Cardiac septum (tissue), 1 donor: ENCODE measurements around the gene LCTL. TPM values are rescaled to one million over a fixed set of nuclear protein-coding genes. Genes with fewer than 3 reads are reported as not detected.
A peak's percentile ranks its signal among the peaks of the same experiment; 100 is the strongest.

ENCODE experiments used
- DNase-seq: peaks from one replicate; pipeline ENCODE4 v3.0.0-alpha.2; 2020; ENCODE audit warnings: low spot score
- intact Hi-C: fragments of 100-400 bp; cut with DNase I; formaldehyde crosslinking; loops from one replicate; pipeline ENCODE4 v1.14.0; 2022
- long read RNA-seq: library from polyadenylated mRNA; unstranded; transcript quantifications from one replicate; pipeline ENCODE4 v2.0.0, GENCODE V29; 2021
- total RNA-seq: library from RNA; stranded (reverse); fragmentation: NEBNext Ultra II Directional; extraction: Animal tissue kit (Norgen Biotek cat#: 25700); gene quantifications from one replicate; pipeline ENCODE4 v1.2.1, GENCODE V29; 2021
- donor health status: DM: no; HTN: no; CAD: no.

The LCTL gene, protein sequence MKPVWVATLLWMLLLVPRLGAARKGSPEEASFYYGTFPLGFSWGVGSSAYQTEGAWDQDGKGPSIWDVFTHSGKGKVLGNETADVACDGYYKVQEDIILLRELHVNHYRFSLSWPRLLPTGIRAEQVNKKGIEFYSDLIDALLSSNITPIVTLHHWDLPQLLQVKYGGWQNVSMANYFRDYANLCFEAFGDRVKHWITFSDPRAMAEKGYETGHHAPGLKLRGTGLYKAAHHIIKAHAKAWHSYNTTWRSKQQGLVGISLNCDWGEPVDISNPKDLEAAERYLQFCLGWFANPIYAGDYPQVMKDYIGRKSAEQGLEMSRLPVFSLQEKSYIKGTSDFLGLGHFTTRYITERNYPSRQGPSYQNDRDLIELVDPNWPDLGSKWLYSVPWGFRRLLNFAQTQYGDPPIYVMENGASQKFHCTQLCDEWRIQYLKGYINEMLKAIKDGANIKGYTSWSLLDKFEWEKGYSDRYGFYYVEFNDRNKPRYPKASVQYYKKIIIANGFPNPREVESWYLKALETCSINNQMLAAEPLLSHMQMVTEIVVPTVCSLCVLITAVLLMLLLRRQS
- not detected for total RNA-seq
- long read RNA-seq = 0 reads

DNA sequence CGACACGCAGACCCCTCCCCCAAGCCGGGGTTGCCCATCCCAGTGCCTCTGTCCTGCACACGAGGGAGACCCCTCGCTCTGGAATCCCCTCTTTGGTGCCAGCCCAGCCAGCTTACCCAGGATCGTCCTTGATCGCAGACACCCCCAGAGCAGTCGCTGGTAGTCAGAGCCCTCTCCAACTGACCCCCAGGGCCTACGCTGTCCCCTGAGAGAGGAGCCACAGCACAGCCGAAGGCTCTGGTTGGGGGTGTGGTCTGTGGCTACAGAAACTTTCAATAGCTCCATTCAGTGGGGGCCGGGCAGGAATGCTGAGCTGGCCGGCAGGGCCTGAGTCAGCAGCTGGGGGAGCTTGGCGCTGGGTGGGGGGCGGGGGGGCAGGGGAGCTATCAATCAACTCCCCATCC is at the start of gene LCTL:
Gene LCTL, minus strand, starts transcription at position 258 of the 404 bp plus-strand sequence. CDS start 633 bp downstream, outside the sequence.
- intact Hi-C loops = no loop called here
- DNase-seq = no peak

DNA sequence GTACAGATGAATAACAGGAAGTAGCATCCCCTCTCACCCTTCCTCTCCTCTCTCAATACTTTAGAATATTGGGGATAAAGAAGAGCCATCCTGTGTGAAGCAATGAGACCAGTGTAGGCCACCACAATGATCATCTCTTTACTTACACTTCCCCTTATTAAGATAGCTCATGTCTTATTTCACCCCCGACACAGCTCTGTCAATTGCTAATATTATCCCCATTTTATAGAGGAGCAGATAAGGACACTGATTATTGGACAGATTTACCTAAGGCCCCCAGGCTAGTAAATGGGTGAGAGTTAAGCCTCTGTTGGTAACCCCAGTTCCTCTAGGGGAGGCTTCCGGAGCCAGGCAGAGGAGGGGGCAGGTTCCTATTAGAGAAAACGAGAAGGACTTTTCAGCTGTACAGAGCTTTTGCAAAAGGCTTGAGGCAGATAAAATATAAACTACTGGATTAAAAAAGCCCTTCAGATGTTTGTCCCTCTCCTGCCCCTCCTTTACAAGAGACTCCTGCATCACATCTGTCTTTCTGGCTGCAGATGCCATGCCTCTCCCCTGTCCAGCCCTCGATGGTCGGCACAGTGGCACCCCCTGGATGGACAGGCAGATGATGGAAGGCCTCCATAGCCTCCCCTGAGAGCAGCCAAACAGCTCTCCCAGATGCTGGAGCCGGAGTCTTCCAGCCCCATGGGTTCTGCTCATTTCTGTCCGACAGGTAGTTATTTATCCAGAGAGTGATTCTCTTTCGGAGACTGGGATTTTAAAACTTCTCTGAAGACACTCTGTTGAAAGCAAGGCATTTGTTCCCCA is 49.4 kb upstream of the LCTL start:
- intact Hi-C loops = loop anchor here (5.0 kb wide), 2 partner anchors 47 to 237 kb away; no protein-coding TSS in a partner anchor
- DNase-seq = no peak

DNA sequence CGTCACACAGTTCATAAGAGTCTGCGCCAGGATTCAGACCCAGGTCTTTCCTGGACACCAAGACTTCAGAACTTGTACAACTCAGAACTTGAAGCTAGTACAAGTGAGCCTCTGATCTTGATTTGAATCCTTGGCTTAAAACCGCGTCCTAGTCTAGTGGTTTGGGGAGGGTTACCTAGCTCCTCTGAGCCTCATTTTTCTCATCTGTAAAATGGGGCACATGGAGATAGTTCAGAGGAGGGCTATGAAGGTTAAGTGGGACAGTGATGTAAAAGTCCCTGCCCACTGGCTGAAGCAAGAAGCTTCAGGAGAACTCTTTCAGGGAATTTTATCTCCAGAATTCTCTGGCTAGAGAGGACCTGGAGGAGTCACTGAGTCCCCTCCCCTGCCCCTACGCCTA is 48.7 kb upstream of the LCTL start:
- intact Hi-C loops = no loop called here
- no peak for DNase-seq

DNA sequence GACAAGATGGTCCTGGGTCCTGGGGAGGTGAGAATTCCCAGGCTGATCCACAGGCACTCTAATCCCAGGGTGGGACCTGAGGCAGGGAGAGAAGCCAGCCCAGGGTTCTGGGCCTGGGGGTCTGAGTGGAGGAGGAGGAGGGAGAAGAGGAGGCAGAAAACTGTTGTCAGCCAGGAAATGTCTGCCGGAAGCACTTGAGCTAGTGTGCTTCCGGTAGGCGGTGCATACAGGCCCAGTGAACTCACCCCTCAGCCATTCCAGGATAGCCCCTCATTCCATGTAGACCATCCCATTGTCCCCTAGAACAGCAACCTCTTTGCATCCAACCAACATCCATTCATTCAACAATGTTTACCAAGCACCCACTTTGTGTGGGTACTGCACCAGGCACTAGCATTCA is 47.9 kb upstream of the LCTL start:
- DNase-seq = no peak
- intact Hi-C loops = no loop called here

DNA sequence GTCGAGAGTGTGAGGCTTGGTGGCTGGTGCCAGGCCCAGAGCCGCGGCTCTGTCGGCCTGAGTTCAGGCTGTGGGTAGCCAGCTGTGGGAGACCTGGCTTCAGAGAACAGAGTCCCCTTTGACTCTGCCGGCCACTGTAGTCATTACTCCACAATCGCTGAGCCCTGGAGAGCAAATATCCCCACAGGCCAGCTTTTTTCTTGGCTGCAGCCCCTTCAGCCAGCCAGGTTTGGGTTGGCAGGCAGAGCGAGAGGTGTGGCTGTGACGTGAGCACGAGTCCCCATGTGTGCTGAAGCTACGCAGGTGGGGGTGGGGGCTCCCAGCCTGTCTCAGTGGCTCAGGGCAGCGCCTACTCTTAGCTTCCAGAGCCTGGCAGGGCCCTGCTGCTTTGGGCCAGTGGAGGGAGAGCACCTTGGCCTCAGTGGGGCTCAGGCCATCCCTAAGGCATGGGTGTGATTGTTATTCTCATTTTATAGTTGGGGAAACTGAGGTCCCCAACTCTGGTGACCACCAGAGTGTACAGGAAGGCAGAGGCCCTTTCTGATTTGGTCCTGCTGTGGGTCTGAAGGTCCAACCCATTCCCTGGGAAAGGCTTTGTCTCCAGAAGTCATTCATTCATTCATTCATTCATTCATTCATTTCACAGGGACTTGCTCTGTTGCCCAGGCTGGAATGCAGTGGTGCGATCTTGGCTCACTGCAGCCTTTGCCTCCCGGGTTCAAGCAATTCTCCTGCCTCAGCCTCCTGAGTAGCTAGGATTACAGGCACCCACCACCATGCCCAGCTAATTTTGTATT is 45.7 kb upstream of the LCTL start:
- no peak for DNase-seq
- intact Hi-C loops = no loop called here

GRCh38 chr15:66609876-66610275 is 44.1 kb upstream of the LCTL start:
- intact Hi-C loops = no loop called here
- no peak for DNase-seq

GRCh38 chr15:66608881-66609280 is 43.1 kb upstream of the LCTL start:
- intact Hi-C loops = no loop called here

DNA sequence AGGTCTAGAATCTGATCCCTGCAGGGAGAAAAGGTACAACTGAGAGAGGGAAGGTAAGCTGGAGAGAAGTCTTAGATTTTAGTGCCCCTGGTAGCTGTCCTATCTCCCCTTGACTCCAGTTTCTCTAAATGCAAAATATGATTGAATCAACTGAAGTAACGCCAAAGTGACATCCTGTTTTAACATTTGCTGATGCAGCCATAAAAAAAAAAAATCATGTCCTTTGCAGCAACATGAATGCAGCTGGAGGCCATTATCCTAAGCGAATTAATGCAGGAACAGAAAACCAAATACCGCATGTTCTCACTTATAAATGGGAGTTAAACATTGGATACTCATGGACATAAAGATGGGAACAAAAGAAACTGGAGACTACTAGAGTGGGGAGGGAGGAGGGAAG is 42.4 kb upstream of the LCTL start:
- intact Hi-C loops = no loop called here
- no peak for DNase-seq

More at GRCh38 chr15:66608881-66609280, 43.1 kb upstream of the LCTL start:
- DNase-seq = no peak

- peak; percentile 87 for DNase-seq
- intact Hi-C loops = loop anchor here (2.0 to 5.0 kb wide), 3 partner anchors 94 to 249 kb away; no protein-coding TSS in a partner anchor
Measured at GRCh38 chr15:66603301-66604179, 37.7 kb upstream of the LCTL start.

GRCh38 chr15:66601521-66601920 is 35.7 kb upstream of the LCTL start:
- intact Hi-C loops = loop anchor here (5.0 kb wide), 2 partner anchors 96 to 171 kb away; no protein-coding TSS in a partner anchor
- no peak for DNase-seq

DNA sequence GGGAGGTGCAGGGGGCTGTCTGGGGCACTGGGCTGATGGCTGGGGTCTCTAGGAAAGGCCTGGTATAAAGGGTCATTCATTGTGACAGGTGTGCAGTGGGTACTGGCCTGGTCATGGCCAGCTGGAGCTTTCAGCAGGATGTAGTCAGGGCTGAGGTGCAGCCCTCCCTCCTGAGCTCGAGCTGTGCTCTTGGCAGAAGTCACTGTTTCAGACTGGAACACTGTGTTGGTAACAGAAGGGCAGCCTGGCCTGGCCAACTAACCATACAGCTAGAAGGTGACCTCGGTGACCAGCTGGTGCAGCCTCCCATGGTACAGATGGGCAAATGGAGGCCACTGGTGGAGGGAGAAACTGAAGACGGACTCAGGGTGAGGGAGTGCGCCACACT is 34.4 kb upstream of the LCTL start:
- intact Hi-C loops = loop anchor here (5.0 kb wide), 2 partner anchors 97 to 172 kb away; no protein-coding TSS in a partner anchor
- no peak for DNase-seq

DNA sequence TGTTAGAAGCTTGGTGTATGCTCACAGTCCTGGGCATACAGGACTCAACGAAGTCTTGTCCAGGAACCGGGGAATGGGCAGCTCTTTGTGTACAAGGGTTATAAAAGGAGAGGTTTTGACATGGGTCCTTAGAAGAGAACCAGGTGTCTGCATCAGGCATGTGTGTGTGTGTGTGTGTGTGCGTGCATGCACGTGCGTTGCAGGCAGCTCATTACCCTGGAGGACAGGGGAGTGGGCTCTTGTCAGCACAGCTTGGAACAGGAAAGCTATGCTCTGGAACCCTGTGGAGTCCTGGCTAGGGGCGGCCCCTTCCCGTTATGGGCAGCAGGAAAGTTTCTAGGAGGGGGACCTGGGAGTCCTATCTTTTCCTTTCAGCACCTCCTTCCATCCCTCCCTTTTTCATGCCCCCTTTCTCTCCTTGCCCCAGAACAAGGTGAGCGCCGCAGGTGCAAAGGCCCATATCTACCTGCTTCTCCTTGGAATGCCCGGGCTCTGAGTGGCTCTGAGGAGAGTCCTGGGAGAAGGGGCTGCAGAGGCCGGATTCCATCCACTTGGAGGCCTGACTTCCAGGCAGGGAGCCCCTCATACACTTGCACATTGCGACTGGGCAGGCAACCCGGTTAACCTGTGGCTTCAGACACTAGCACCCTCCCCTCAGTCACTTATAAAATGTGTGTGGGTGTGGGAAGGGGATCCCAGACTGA is 33.9 kb upstream of the LCTL start:
- DNase-seq = no peak
- intact Hi-C loops = loop anchor here (5.0 kb wide), 2 partner anchors 98 to 173 kb away; no protein-coding TSS in a partner anchor

DNA sequence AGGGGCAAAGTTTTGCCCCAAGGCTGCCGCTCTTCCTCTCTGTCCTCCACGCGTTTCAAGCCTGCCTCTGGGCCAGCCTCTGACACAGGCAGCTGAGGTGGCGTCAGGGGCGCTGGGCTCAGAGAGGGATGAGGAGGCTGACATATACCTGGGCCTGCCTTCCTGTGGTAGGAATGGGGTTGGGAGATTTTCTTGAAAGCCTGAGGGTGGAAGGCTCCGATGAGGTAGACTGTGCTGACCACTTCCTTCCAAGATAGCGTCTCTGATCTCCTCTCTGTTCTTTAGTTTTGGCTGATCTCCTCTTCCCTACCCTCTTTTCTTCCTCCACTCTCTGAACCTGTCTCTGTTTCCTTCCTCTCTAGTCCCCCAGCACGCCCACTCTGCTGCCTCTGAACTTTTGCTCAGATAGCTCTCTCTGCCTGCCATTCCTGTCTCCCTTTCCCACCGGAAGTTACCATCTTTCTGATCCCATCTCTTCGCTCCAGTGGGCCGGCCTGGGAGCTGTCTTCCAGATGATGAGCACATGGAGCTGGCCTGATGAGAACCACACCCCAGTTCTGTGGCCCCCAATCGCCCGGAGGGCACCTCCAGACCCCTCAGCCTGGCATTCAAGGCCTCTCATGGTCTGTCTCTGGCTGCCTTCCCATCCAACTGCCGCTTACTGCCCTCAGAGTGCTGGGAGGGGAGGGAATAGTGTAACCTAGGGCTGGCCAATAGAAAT is 32.5 kb upstream of the LCTL start:
- DNase-seq = no peak
- intact Hi-C loops = no loop called here

DNA sequence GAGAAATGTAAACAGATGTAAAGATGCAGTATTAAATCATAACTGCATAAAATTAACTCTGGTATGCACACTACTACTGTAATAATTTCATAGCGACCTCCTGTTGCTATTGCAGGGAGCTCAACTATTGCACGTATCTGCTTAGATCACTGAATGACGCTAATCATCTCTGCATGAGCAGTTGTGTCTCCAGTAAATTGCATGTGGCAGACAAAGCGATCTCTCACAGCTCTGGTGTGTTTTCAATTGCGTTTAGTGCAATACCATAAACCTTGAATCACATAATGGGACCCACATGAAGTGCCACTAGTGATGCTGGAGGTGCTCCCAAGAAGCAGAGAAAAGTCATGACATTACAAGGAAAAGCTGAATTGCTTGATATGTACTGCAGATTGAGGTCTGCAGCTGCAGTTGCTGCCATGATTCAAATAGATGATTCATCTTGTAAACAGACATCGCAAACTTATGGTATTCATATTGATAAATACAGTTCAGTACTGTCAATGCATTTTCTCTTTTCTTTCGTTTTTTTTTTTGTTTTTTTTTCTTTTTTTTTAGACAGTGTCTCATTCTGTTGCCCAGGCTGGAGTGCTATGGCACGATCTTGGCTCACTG is 30.2 kb upstream of the LCTL start:
- intact Hi-C loops = no loop called here
- no peak for DNase-seq

DNA sequence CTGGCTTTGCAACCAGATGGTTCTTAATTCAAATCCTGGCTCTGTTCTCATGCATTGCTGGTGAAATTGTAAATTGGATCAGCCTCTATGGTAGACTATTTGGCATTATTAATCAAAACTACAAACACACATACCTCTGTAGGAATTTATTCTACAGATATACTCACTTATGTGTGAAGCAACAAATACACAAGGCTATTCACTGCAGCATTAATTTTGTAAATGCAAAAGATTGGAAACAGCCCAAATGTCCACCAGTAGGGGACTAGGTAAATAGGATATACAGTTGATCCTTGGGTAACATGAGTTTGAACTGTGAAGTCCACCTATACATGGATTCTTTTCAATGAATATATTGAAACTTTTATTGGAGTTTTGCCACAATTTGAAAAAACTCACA is 29.5 kb upstream of the LCTL start:
- intact Hi-C loops = no loop called here
- DNase-seq = no peak

DNA sequence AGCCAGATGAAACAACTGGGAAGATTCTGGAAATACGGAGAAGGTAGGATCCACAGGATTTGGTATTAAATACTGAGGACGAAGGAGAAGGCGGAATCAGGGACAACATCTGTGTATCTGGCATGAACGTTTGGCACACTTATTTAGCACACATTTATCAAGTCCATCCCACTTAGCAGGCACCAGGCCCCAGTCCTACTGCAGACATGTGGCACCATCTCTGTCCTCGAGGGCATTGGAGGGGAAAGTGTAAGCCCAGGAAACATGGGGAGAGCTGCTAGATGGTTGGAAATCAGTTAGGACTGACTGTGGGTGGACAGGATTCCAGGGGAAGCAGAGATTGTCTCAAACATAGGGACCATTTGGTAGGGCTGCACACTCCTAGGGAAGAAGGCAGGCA is 29.0 kb upstream of the LCTL start:
- intact Hi-C loops = loop anchor here (1.0 kb wide), 1 partner anchor 35 kb away; no protein-coding TSS in a partner anchor
- no peak for DNase-seq

- intact Hi-C loops = loop anchor here (1.0 kb wide), 1 partner anchor 36 kb away; no protein-coding TSS in a partner anchor
- no peak for DNase-seq
Measured at GRCh38 chr15:66594344-66594743, 28.5 kb upstream of the LCTL start.
